Activated CD4-positive, alpha-beta T cell treated with anti-CD3 and anti-CD28 coated beads for 4 hours (primary cell): ENCODE data around the gene AMH.

Source experiments
- DNase-seq, 2 donors: peaks; one replicate each; pipeline ENCODE4 v3.0.0-alpha.2; 2020

The AMH gene

GRCh38 chr19:2221918-2222317 lies 27.2 kb upstream of the AMH start:
- DNase-seq, result no peak

- no peak for DNase-seq
Measured at GRCh38 chr19:2223391-2223790, 25.7 kb upstream of the AMH start.

GRCh38 chr19:2223959-2224358 lies 25.2 kb upstream of the AMH start:
- no peak for DNase-seq

GRCh38 chr19:2224754-2225349 lies 24.3 kb upstream of the AMH start:
- DNase-seq, result no peak

GRCh38 chr19:2225415-2226050 lies 23.6 kb upstream of the AMH start:
- DNase-seq, result no peak

- DNase-seq, result no peak
Measured at GRCh38 chr19:2226051-2226839, 22.9 kb upstream of the AMH start.

GRCh38 chr19:2226840-2227360 lies 22.2 kb upstream of the AMH start:
- no peak for DNase-seq

- DNase-seq, result no peak
Measured at GRCh38 chr19:2227415-2228156, 21.5 kb upstream of the AMH start.

- no peak for DNase-seq
Measured at GRCh38 chr19:2228157-2229030, 20.7 kb upstream of the AMH start.

- no peak for DNase-seq
Measured at GRCh38 chr19:2229103-2230032, 19.8 kb upstream of the AMH start.

GRCh38 chr19:2230033-2230531 lies 19.0 kb upstream of the AMH start:
- no peak for DNase-seq

GRCh38 chr19:2230807-2231533 lies 18.2 kb upstream of the AMH start:
- no peak for DNase-seq

- DNase-seq, result no peak
Measured at GRCh38 chr19:2231621-2232221, 17.4 kb upstream of the AMH start.

GRCh38 chr19:2232286-2233151 lies 16.6 kb upstream of the AMH start:
- no peak for DNase-seq

GRCh38 chr19:2233601-2234280 lies 15.4 kb upstream of the AMH start:
- no peak for DNase-seq

GRCh38 chr19:2234996-2235380 lies 14.1 kb upstream of the AMH start:
- no peak for DNase-seq

- DNase-seq, result peak in 1 of 2 donors; percentile 35
Measured at GRCh38 chr19:2235381-2236063, 13.6 kb upstream of the AMH start.

- DNase-seq, result no peak
Measured at GRCh38 chr19:2236064-2236313, 13.1 kb upstream of the AMH start.
